GM12873 (cell line): Measurements from ENCODE around the gene GIN1.
A peak's percentile ranks its signal among the peaks of the same experiment; 100 is the strongest.

ENCODE experiments used
- CTCF ChIP-seq: IDR thresholded peaks from 2 replicates; pipeline ENCODE4 v1.5.1; 2012; ENCODE audit warnings: low read depth, mild to moderate bottlenecking, moderate library complexity, low read length, control low read depth; ENCODE audit not compliant: insufficient read depth; ENCODE audit errors: missing control alignments

Gene GIN1

GRCh38 chr5:103060424-103060954, 59.4 kb downstream of the GIN1 start:
- TF ChIP-seq CTCF, result no peak

DNA sequence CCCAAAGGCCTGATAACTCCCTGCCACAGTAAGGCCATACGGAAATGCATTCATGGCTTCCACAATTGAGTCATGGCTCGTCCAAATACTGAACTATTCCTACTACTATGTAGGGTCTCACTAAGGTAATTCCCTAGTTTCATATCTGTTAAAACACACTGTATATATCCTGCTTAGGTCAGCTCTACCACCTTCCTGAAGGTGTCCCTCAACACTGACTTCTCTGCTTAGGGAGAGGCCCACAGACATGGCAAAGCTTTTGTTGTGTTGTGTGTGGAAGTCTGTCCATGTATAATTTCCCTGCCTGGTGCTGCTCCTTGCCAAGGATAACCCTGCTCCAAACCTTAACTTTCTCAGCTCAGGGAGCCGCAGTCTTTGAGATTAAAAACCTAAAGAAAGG, 60.4 kb downstream of the GIN1 start:
- TF ChIP-seq CTCF, result no peak

GRCh38 chr5:103057208-103058130, 62.5 kb downstream of the GIN1 start:
- TF ChIP-seq CTCF, result no peak

- peak; percentile 37 for TF ChIP-seq CTCF
Measured at GRCh38 chr5:103041071-103041676, 78.8 kb downstream of the GIN1 start.

DNA sequence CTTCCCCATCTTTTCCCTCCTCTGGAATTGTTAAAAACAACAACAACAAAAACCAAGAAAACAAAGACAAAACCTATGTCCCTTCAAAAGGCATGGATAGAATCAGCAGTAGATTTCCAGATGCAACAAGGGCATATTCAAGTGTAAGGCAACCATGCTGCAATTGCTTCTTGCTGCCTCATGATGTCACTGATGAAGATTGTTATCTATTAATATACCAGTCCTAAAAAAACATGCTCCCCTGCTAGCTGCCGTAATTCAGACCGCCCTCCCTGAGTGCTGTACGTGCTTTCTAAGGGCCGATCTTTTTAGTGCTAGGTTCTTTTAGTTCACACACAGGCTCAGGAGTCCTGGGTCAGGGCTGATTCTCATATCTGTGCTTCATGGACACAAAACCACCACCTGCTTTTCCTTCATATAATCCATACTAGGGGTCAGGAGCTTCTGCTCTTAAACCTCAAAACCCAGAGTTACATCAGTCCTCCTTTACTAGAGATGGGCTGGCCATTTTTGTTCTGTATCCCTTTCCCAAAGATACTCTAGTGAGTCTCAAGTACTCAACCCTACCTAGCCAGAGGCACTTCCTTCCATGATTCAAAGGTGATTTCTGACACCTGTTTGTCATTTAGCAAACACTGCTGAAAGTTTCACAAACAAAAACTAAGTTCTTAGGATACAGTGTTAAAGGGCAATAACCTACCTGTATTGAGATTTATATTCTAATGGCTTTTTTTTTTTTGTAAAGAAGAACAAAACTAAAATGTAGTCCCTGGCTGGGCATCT, 82.1 kb downstream of the GIN1 start:
- TF ChIP-seq CTCF, result peak; percentile 8

DNA sequence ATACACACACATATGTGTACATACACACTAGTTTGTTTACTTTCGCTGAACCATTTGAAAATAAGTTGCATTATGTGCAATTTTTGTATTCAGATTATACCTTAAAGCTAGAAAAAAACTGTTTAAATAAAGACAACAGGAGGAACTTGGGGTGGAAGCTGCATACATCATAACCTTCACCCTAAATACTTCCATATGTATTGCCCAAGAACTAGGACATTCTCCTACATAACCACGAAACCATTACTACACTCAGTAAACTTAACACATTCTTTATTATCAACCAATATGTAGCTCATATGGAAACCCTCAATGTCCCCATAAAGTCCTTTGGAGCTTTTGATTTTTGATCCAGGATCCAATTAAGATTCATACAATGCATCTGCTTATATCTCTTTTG, 83.3 kb downstream of the GIN1 start:
- no peak for TF ChIP-seq CTCF
